GM23248 (cell line): ENCODE measurements around the gene NEXN.

Experiments used
- EZH2 ChIP-seq: fragments of 200-600 bp; sonication (generic); IDR thresholded peaks from 2 replicates; pipeline ENCODE4 v1.6.1; 2018; ENCODE audit warnings: antibody characterized with exemption, mild to moderate bottlenecking; ENCODE audit not compliant: insufficient read depth, poor library complexity, severe bottlenecking
- EZH2phosphoT487 ChIP-seq: fragments of 200-600 bp; sonication (generic); IDR thresholded peaks from 2 replicates; pipeline ENCODE4 v1.6.1; 2018; ENCODE audit warnings: antibody characterized with exemption, moderate library complexity, mild to moderate bottlenecking, low read depth; ENCODE audit not compliant: insufficient read depth

- TF ChIP-seq EZH2phosphoT487, result no peak
- no peak for TF ChIP-seq EZH2
These were observed 98.4 kb downstream of the NEXN start for GRCh38 chr1:77986810-77987209.
